CD4-positive, CD25-positive, alpha-beta regulatory T cell (primary cell): Measurements from ENCODE around the gene CCT5. TPM values are rescaled to one million over a fixed set of nuclear protein-coding genes. Genes with fewer than 3 reads are reported as not detected.
A peak's percentile ranks its signal among the peaks of the same experiment; 100 is the strongest.
"Not testable (repeated sequence)": the region's sequence is repeated elsewhere in the genome, so short reads cannot be mapped to it uniquely, and the experiment has no call there.

Experiments
- ATAC-seq, 2 donors: fragments of 150-1000 bp; cut with Tn5 transposase; one replicate each; pipeline ENCODE4 v1.10.0; 2021; ENCODE audit warnings: low read depth in 2 of 2, moderate number of reproducible peaks in 2 of 2, moderate library complexity in 1 of 2
- DNase-seq, 3 donors: peaks; one replicate each; pipeline versions ENCODE4 v3.0.0 to v3.0.0-alpha.2; 2012 to 2022; ENCODE audit warnings: mixed read lengths in 1 of 3
- H3K27ac ChIP-seq: one replicate; pipeline ENCODE4 v1.7.0; 2013; ENCODE audit warnings: mild to moderate bottlenecking, low read length; ENCODE audit not compliant: insufficient read depth, poor library complexity, severe bottlenecking
- H3K27me3 ChIP-seq: one replicate; pipeline ENCODE4 v1.7.0; 2013; ENCODE audit warnings: low read length; ENCODE audit not compliant: control insufficient read depth, insufficient read depth
- H3K36me3 ChIP-seq: one replicate; pipeline ENCODE4 v1.7.0; 2013; ENCODE audit warnings: mild to moderate bottlenecking, low read length, moderate library complexity; ENCODE audit not compliant: control insufficient read depth, insufficient read depth
- H3K4me1 ChIP-seq: 2 replicates; pipeline ENCODE4 v1.7.0; 2013; ENCODE audit warnings: mild to moderate bottlenecking, low read length; ENCODE audit not compliant: insufficient read depth, control insufficient read depth, poor library complexity, severe bottlenecking
- H3K4me3 ChIP-seq: one replicate; pipeline ENCODE4 v1.7.0; 2013; ENCODE audit warnings: low read depth, mild to moderate bottlenecking, low read length, moderate library complexity
- H3K9me3 ChIP-seq, 2 experiments: 1 replicate in 1 of 2; 2 replicates in 1 of 2; pipeline ENCODE4 v1.7.0; 2013; ENCODE audit warnings: low read length in 2 of 2, mild to moderate bottlenecking in 1 of 2, moderate library complexity in 1 of 2; ENCODE audit not compliant: control insufficient read depth in 2 of 2
- H3K27ac Mint-ChIP-seq, 3 donors: one replicate each; pipeline ENCODE4 v1.8.0; 2020 to 2022; ENCODE audit warnings: mild to moderate bottlenecking in 3 of 3, mixed read lengths in 3 of 3, moderate library complexity in 2 of 3
- H3K27me3 Mint-ChIP-seq: one replicate; pipeline ENCODE4 v1.8.0; 2022; ENCODE audit warnings: mild to moderate bottlenecking, mixed read lengths
- H3K36me3 Mint-ChIP-seq: one replicate; pipeline ENCODE4 v1.8.0; 2020; ENCODE audit warnings: mixed read lengths
- H3K4me1 Mint-ChIP-seq, 4 donors: one replicate each; pipeline ENCODE4 v1.8.0; 2020 to 2022; ENCODE audit warnings: mixed read lengths in 4 of 4, mild to moderate bottlenecking in 1 of 4
- H3K4me3 Mint-ChIP-seq, 4 donors: one replicate each; pipeline ENCODE4 v1.8.0; 2020 to 2022; ENCODE audit warnings: mild to moderate bottlenecking in 4 of 4, mixed read lengths in 4 of 4, moderate library complexity in 3 of 4
- H3K9me3 Mint-ChIP-seq, 7 donors: one replicate each; pipeline ENCODE4 v1.8.0; 2020 to 2022; ENCODE audit warnings: mixed read lengths in 7 of 7, mild to moderate bottlenecking in 3 of 7, moderate library complexity in 2 of 7
- polyA plus RNA-seq, 4 donors: library from polyadenylated mRNA; unstranded; fragments of 300-500 nt; fragmentation: Illumina TruSeq; gene quantifications; one replicate each; pipeline ENCODE4 v1.2.3, GENCODE V29; 2021
- total RNA-seq: library from RNA; stranded (reverse); gene quantifications from one replicate; pipeline ENCODE4 v1.2.3, GENCODE V29; 2022

The CCT5 gene
- total and polyA plus RNA-seq, 5 donors from 2014 or later = 65.1 to 212 (median 204) TPM

- peaks cover 14% of the 10 kb centered on the region for H3K36me3 ChIP-seq
- H3K36me3 Mint-ChIP-seq = peaks cover 33% of the 10 kb centered on the region
- H3K27ac Mint-ChIP-seq = no peak overlapping the region
- DNase-seq (no peak), ATAC-seq (no peak)
- no peaks in the 10 kb centered on the region for H3K27me3 Mint-ChIP-seq
- no peak overlapping the region for H3K4me3 Mint-ChIP-seq
- H3K9me3 ChIP-seq = no peaks in the 10 kb centered on the region
- H3K4me1 ChIP-seq = no peaks in the 10 kb centered on the region
- no peak overlapping the region for H3K4me3 ChIP-seq
- H3K27ac ChIP-seq = no peak overlapping the region
- H3K4me1 Mint-ChIP-seq = no peaks in the 10 kb centered on the region
- H3K27me3 ChIP-seq = no peaks in the 10 kb centered on the region
- H3K9me3 Mint-ChIP-seq = no peaks in the 10 kb centered on the region
These were observed 17.7 kb upstream of the CCT5 start for GRCh38 chr5:10232386-10232785.

GRCh38 chr5:10233011-10233410 is 17.1 kb upstream of the CCT5 start:
- no peaks in the 10 kb centered on the region for H3K9me3 Mint-ChIP-seq
- no peak overlapping the region for H3K4me3 ChIP-seq
- H3K9me3 ChIP-seq = no peaks in the 10 kb centered on the region
- H3K27ac ChIP-seq = no peak overlapping the region
- peaks cover 14% of the 10 kb centered on the region for H3K36me3 ChIP-seq
- no peak overlapping the region for H3K4me3 Mint-ChIP-seq
- DNase-seq (no peak), ATAC-seq (no peak)
- peaks cover 35% of the 10 kb centered on the region for H3K36me3 Mint-ChIP-seq
- no peaks in the 10 kb centered on the region for H3K27me3 Mint-ChIP-seq
- no peaks in the 10 kb centered on the region for H3K4me1 ChIP-seq
- no peaks in the 10 kb centered on the region for H3K27me3 ChIP-seq
- no peaks in the 10 kb centered on the region for H3K4me1 Mint-ChIP-seq
- H3K27ac Mint-ChIP-seq = no peak overlapping the region

- H3K36me3 ChIP-seq = peaks cover 14% of the 10 kb centered on the region
These were observed 16.6 kb upstream of the CCT5 start for GRCh38 chr5:10233505-10233904.

GRCh38 chr5:10235350-10235749 is 14.7 kb upstream of the CCT5 start:
- H3K4me3 Mint-ChIP-seq = no peak overlapping the region
- no peak overlapping the region for H3K27ac Mint-ChIP-seq
- DNase-seq (no peak), ATAC-seq (no peak)
- H3K27me3 Mint-ChIP-seq = no peaks in the 10 kb centered on the region
- no peaks in the 10 kb centered on the region for H3K9me3 Mint-ChIP-seq
- H3K27me3 ChIP-seq = no peaks in the 10 kb centered on the region
- no peak overlapping the region for H3K4me3 ChIP-seq
- H3K36me3 ChIP-seq = peaks cover 10% of the 10 kb centered on the region
- no peaks in the 10 kb centered on the region for H3K9me3 ChIP-seq
- no peaks in the 10 kb centered on the region for H3K4me1 ChIP-seq
- H3K27ac ChIP-seq = no peak overlapping the region
- H3K36me3 Mint-ChIP-seq = peaks cover 39% of the 10 kb centered on the region
- peaks cover 0 to 4% (median 0%) of the 10 kb centered on the region in 4 donors for H3K4me1 Mint-ChIP-seq

More at GRCh38 chr5:10233505-10233904, 16.6 kb upstream of the CCT5 start:
- H3K4me3 ChIP-seq = no peak overlapping the region
- H3K4me1 ChIP-seq = no peaks in the 10 kb centered on the region
- Mint-ChIP-seq H3K4me1 (no peaks in the 10 kb centered on the region), H3K27ac (no peak overlapping the region), H3K27me3 (no peaks in the 10 kb centered on the region), H3K36me3 (peaks cover 39% of the 10 kb centered on the region), H3K4me3 (no peak overlapping the region), H3K9me3 (no peaks in the 10 kb centered on the region)
- H3K27me3 ChIP-seq = no peaks in the 10 kb centered on the region
- no peak overlapping the region for H3K27ac ChIP-seq
- no peaks in the 10 kb centered on the region for H3K9me3 ChIP-seq
- no peak for ATAC-seq
- DNase-seq = no peak

- Histone ChIP-seq H3K4me3 (no peak overlapping the region), H3K9me3 (no peaks in the 10 kb centered on the region), H3K4me1 (peaks cover 3% of the 10 kb centered on the region), H3K27me3 (no peaks in the 10 kb centered on the region), H3K27ac (no peak overlapping the region), H3K36me3 (peaks cover 2% of the 10 kb centered on the region)
- peak overlapping the region in 2 of 4 donors; percentile 7 to 27 for H3K4me3 Mint-ChIP-seq
- H3K27me3 Mint-ChIP-seq = no peaks in the 10 kb centered on the region
- no peaks in the 10 kb centered on the region for H3K9me3 Mint-ChIP-seq
- H3K36me3 Mint-ChIP-seq = peaks cover 12% of the 10 kb centered on the region
- H3K4me1 Mint-ChIP-seq = peaks cover 8 to 19% (median 14%) of the 10 kb centered on the region in 4 donors
- ATAC-seq = no peak
- DNase-seq = no peak
- no peak overlapping the region for H3K27ac Mint-ChIP-seq
These were observed 6.3 kb upstream of the CCT5 start for GRCh38 chr5:10243660-10244240.

GRCh38 chr5:10244342-10244944 is 5.6 kb upstream of the CCT5 start:
- no peaks in the 10 kb centered on the region for H3K36me3 ChIP-seq
- Mint-ChIP-seq H3K27ac (no peak overlapping the region), H3K9me3 (no peaks in the 10 kb centered on the region), H3K27me3 (no peaks in the 10 kb centered on the region), H3K4me3 (peak overlapping the region in 1 of 4 donors; percentile 27), H3K4me1 (peaks cover 8 to 21% (median 19%) of the 10 kb centered on the region in 4 donors), H3K36me3 (peaks cover 9% of the 10 kb centered on the region)
- DNase-seq (no peak), ATAC-seq (no peak)
- H3K9me3 ChIP-seq = no peaks in the 10 kb centered on the region
- no peak overlapping the region for H3K4me3 ChIP-seq
- H3K27me3 ChIP-seq = no peaks in the 10 kb centered on the region
- H3K27ac ChIP-seq = no peak overlapping the region
- peaks cover 9% of the 10 kb centered on the region for H3K4me1 ChIP-seq

- Mint-ChIP-seq H3K4me3 (peak overlapping the region in 2 of 4 donors; percentile 34 to 70), H3K36me3 (peaks cover 9% of the 10 kb centered on the region), H3K9me3 (no peaks in the 10 kb centered on the region), H3K27me3 (peaks cover 6% of the 10 kb centered on the region), H3K4me1 (peaks cover 19 to 37% (median 32%) of the 10 kb centered on the region in 4 donors), H3K27ac (no peak overlapping the region)
- Histone ChIP-seq H3K36me3 (no peaks in the 10 kb centered on the region), H3K27me3 (no peaks in the 10 kb centered on the region), H3K4me1 (peaks cover 20% of the 10 kb centered on the region), H3K4me3 (no peak overlapping the region), H3K27ac (no peak overlapping the region), H3K9me3 (no peaks in the 10 kb centered on the region)
- ATAC-seq (no peak), DNase-seq (no peak)
These were observed 3.3 kb upstream of the CCT5 start for GRCh38 chr5:10246761-10247160.

- peak overlapping the region in 2 of 4 donors; percentile 39 to 99 for H3K4me3 Mint-ChIP-seq
- peaks cover 25% of the 10 kb centered on the region for H3K4me1 ChIP-seq
- not testable (repeated sequence) for H3K27ac Mint-ChIP-seq
These were observed 2.9 kb upstream of the CCT5 start for GRCh38 chr5:10247217-10247616.

More at GRCh38 chr5:10247217-10247616, 2.9 kb upstream of the CCT5 start:
- not testable (repeated sequence) for H3K9me3 ChIP-seq, H3K36me3 Mint-ChIP-seq, ATAC-seq, H3K9me3 Mint-ChIP-seq, H3K4me3 ChIP-seq, H3K27me3 ChIP-seq, H3K36me3 ChIP-seq, DNase-seq, H3K27me3 Mint-ChIP-seq, H3K27ac ChIP-seq
- peaks cover 16 to 41% (median 36%) of the 10 kb centered on the region in 4 donors for H3K4me1 Mint-ChIP-seq
